Gastroesophageal sphincter (tissue), 3 donors: ENCODE data around the gene FOXK2.

Experiments
- POLR2A ChIP-seq, 2 donors: fragments of 450-650 bp; IDR thresholded peaks; one replicate each; pipeline ENCODE4 v1.6.1; 2017; ENCODE audit warnings: antibody characterized with exemption in 2 of 2, mild to moderate bottlenecking in 2 of 2, moderate library complexity in 1 of 2
- POLR2AphosphoS5 ChIP-seq: sonication (generic); formaldehyde crosslinking; IDR thresholded peaks from one replicate; pipeline ENCODE4 v1.6.1; 2017; ENCODE audit warnings: antibody characterized with exemption
- TF ChIP-seq, protein P1 (sequence below), 4 experiments: fragments of 200-600 bp in 2 of 4; fragments of 450-650 bp in 2 of 4; sonication (generic) in 1 of 4; IDR thresholded peaks; one replicate each; pipeline ENCODE4 v1.5.1; 2017 to 2019; ENCODE audit warnings: antibody characterized with exemption in 4 of 4, mild to moderate bottlenecking in 2 of 4, moderate library complexity in 2 of 4

DNA sequence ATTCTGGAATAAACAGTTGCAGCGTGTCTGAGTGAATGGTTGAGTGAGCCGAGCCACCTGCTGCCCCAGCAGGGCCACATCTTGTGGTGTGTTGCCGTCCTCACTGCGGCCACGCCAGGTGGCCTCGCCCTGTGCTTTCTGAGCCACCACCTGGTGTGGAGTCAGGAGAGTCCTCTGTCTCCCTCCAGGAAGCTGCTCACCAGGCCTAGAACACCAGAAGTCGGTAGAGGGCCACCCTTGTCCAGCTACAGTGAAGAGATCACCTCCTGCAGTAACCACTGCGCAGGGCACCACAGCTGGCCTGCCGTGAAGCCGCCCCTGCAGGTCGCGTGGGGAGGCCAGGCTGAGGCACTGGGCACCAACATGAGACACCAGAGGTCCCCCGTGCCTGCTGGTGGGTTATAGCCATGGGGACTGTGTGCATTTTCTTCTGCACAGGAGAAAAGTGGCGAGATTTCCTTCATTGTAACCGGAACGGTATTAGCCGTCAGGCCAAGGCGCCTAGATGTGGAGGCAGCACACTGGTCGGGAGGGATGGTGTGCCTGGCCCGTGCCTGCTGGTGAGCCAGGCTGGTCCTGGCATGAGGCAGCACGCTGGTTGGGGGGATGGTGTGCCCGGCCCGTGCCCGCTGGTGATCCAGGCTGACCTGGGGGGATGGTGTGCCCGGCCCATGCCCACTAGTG, 28.9 kb upstream of the FOXK2 start:
- TF ChIP-seq, protein P1, sequence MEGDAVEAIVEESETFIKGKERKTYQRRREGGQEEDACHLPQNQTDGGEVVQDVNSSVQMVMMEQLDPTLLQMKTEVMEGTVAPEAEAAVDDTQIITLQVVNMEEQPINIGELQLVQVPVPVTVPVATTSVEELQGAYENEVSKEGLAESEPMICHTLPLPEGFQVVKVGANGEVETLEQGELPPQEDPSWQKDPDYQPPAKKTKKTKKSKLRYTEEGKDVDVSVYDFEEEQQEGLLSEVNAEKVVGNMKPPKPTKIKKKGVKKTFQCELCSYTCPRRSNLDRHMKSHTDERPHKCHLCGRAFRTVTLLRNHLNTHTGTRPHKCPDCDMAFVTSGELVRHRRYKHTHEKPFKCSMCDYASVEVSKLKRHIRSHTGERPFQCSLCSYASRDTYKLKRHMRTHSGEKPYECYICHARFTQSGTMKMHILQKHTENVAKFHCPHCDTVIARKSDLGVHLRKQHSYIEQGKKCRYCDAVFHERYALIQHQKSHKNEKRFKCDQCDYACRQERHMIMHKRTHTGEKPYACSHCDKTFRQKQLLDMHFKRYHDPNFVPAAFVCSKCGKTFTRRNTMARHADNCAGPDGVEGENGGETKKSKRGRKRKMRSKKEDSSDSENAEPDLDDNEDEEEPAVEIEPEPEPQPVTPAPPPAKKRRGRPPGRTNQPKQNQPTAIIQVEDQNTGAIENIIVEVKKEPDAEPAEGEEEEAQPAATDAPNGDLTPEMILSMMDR (IDR thresholded peaks at IDR 0.05) = no peak
- no peak for TF ChIP-seq POLR2AphosphoS5
- TF ChIP-seq POLR2A (IDR thresholded peaks at IDR 0.05) = no peak
